NT2/D1 (cell line): ENCODE measurements around the gene PYGO2.
"Not testable (repeated sequence)": the region's sequence is repeated elsewhere in the genome, so short reads cannot be mapped to it uniquely, and the experiment has no call there.

Experiments
- DNase-seq: peaks from one replicate; pipeline ENCODE4 v3.0.0-alpha.2; 2011; ENCODE audit warnings: low read depth, low spot score
- H3K27me3 ChIP-seq: 2 replicates; pipeline ENCODE4 v1.6.0; 2011; ENCODE audit warnings: mild to moderate bottlenecking; ENCODE audit not compliant: insufficient read length, insufficient read depth
- H3K36me3 ChIP-seq: 2 replicates; pipeline ENCODE4 v1.6.1; 2011; ENCODE audit warnings: mild to moderate bottlenecking, low read length, mixed read lengths; ENCODE audit not compliant: insufficient read depth, insufficient read length
- H3K4me1 ChIP-seq: 2 replicates; pipeline ENCODE4 v1.5.1; 2011; ENCODE audit not compliant: insufficient read depth, insufficient read length
- H3K4me3 ChIP-seq: 2 replicates; pipeline ENCODE4 v1.5.1; 2011; ENCODE audit warnings: low read depth; ENCODE audit not compliant: insufficient read length
- H3K9ac ChIP-seq: 2 replicates; pipeline ENCODE4 v1.6.0; 2011; ENCODE audit warnings: low read depth; ENCODE audit not compliant: insufficient read length
- H3K9me3 ChIP-seq: 2 replicates; pipeline ENCODE4 v1.5.1; 2011; ENCODE audit warnings: mild to moderate bottlenecking, low read length; ENCODE audit not compliant: insufficient read depth
- SUZ12 ChIP-seq: IDR thresholded peaks from 2 replicates; pipeline ENCODE4 v1.6.1; 2011; ENCODE audit not compliant: insufficient read length, insufficient read depth; ENCODE audit errors: extremely low read depth
- YY1 ChIP-seq: IDR thresholded peaks from 2 replicates; pipeline ENCODE4 v1.6.1; 2011; ENCODE audit not compliant: insufficient read length, insufficient read depth
- ZNF274 ChIP-seq: IDR thresholded peaks from 2 replicates; pipeline ENCODE4 v1.6.1; 2011; ENCODE audit warnings: mild to moderate bottlenecking, low read depth, low read length

Gene PYGO2

GRCh38 chr1:154983776-154984466 lies 22.3 kb upstream of the PYGO2 start:
- H3K36me3 ChIP-seq: peaks cover 60% of the 10 kb centered on the region
- H3K4me1 ChIP-seq: peaks cover 9% of the 10 kb centered on the region
- peak overlapping the region; percentile 93 for H3K4me3 ChIP-seq
- no peaks in the 10 kb centered on the region for H3K9me3 ChIP-seq
- TF ChIP-seq YY1 (no peak), SUZ12 (no peak), ZNF274 (no peak)
- H3K27me3 ChIP-seq: no peaks in the 10 kb centered on the region
- H3K9ac ChIP-seq: peak overlapping the region; percentile 98
- DNase-seq: no peak

GRCh38 chr1:154982897-154983648 lies 21.5 kb upstream of the PYGO2 start, which contains the start of gene FLAD1:
TSS of gene FLAD1 (plus strand) at chr1:154983344. CDS start at chr1:154983695, 351 bp downstream.
- DNase-seq: peak; percentile 100
- no peaks in the 10 kb centered on the region for H3K27me3 ChIP-seq
- no peaks in the 10 kb centered on the region for H3K9me3 ChIP-seq
- H3K4me1 ChIP-seq: peaks cover 3% of the 10 kb centered on the region
- peak within 1 kb of the TSS; percentile 93 for H3K4me3 ChIP-seq
- peak within 1 kb of the TSS; percentile 98 for H3K9ac ChIP-seq
- TF ChIP-seq ZNF274: no peak
- no peak for TF ChIP-seq YY1
- TF ChIP-seq SUZ12: no peak
- H3K36me3 ChIP-seq: peaks cover 57% of the 10 kb centered on the region

- no peak for DNase-seq
- Histone ChIP-seq H3K36me3 (peaks cover 57% of the 10 kb centered on the region), H3K9me3 (no peaks in the 10 kb centered on the region)
Observed at GRCh38 chr1:154982341-154982740, 20.8 kb upstream of the PYGO2 start.

GRCh38 chr1:154978360-154978759 lies 16.8 kb upstream of the PYGO2 start:
- DNase-seq: no peak
- no peak overlapping the region for H3K4me3 ChIP-seq
- no peak overlapping the region for H3K9ac ChIP-seq
- TF ChIP-seq YY1 (no peak), ZNF274 (no peak), SUZ12 (no peak)
- H3K36me3 ChIP-seq: peaks cover 47% of the 10 kb centered on the region
- peaks cover 3% of the 10 kb centered on the region for H3K4me1 ChIP-seq
- H3K9me3 ChIP-seq: no peaks in the 10 kb centered on the region
- H3K27me3 ChIP-seq: no peaks in the 10 kb centered on the region

More at GRCh38 chr1:154982341-154982740, 20.8 kb upstream of the PYGO2 start:
- Histone ChIP-seq H3K4me3 (peak overlapping the region; percentile 53), H3K27me3 (no peaks in the 10 kb centered on the region), H3K9ac (peak overlapping the region; percentile 72), H3K4me1 (no peaks in the 10 kb centered on the region)
- TF ChIP-seq ZNF274 (no peak), YY1 (no peak), SUZ12 (no peak)

GRCh38 chr1:154977762-154978161 lies 16.2 kb upstream of the PYGO2 start:
- not testable (repeated sequence) for DNase-seq, H3K9ac ChIP-seq, H3K4me3 ChIP-seq, H3K27me3 ChIP-seq, H3K4me1 ChIP-seq, H3K9me3 ChIP-seq
- H3K36me3 ChIP-seq: peaks cover 47% of the 10 kb centered on the region

GRCh38 chr1:154975409-154976059 lies 14.0 kb upstream of the PYGO2 start:
- Histone ChIP-seq H3K4me1 (peaks cover 10% of the 10 kb centered on the region), H3K9me3 (no peaks in the 10 kb centered on the region), H3K27me3 (no peaks in the 10 kb centered on the region), H3K9ac (peak overlapping the region; percentile 86), H3K36me3 (peaks cover 38% of the 10 kb centered on the region), H3K4me3 (peak overlapping the region; percentile 66)
- no peak for DNase-seq
- TF ChIP-seq SUZ12: no peak
- no peak for TF ChIP-seq ZNF274
- TF ChIP-seq YY1: no peak
